Astrocyte of the cerebellum (primary cell): ENCODE measurements around the gene GCN1.

Experiments used
- DNase-seq: peaks from one replicate; pipeline ENCODE4 v3.0.0-alpha.2; 2011; ENCODE audit warnings: low read depth
- H3K4me3 ChIP-seq: 2 replicates; pipeline ENCODE4 v1.5.1; 2011; ENCODE audit warnings: mild to moderate bottlenecking, low read depth, low read length, moderate library complexity
- in situ Hi-C: cut with HindIII; loops from 2 replicates; pipeline ENCODE4 v1.10.0; 2017; ENCODE audit warnings: low sequenced_read_pairs
- TF ChIP-seq, protein P1 (sequence below): IDR thresholded peaks from 2 replicates; pipeline ENCODE4 v1.5.1; 2012; ENCODE audit warnings: low read length, low read depth, moderate library complexity, mild to moderate bottlenecking; ENCODE audit errors: missing control alignments

The GCN1 gene

DNA sequence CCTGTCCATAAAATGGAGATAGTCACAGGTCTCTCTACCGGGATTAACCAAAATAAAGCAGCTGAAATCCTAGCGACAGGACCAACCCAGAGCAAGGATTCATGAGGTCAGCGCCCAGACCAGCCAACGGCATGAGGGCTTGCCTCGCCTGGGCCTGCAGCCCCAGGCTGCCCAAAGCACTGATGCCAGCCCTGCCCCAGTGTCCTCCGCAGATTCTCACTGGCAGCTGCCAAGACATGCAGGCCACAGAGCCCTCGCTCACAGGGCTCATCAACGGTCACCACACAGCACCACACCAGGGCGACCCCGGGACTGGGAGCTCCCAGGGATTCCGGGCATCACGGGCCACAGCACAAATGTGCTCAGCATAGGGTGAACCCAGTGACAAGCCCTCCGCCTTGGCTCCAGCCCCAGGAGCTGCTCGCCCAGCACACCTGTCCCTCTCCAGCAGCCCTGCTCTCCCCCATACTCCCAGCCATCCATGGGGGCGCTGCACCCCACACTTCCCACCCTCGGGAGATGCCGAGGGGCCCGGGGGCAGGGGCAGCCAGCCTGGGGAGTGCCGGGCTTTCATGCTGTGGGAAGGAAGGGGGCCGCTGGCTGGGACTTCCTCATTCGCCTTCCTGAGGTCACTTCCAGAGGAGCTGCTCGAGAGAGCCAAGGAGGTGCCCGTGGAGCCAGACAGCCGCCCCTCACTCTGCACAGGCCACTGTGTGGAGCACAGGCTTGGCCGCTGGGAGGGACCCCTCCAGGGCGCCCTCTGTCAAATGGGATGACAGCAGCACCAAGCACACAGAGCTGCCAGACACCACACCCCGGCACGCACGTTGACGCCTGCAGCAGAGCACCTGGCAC lies 92.1 kb downstream of the GCN1 start:
- H3K4me3 ChIP-seq = no peak overlapping the region
- TF ChIP-seq, protein P1, sequence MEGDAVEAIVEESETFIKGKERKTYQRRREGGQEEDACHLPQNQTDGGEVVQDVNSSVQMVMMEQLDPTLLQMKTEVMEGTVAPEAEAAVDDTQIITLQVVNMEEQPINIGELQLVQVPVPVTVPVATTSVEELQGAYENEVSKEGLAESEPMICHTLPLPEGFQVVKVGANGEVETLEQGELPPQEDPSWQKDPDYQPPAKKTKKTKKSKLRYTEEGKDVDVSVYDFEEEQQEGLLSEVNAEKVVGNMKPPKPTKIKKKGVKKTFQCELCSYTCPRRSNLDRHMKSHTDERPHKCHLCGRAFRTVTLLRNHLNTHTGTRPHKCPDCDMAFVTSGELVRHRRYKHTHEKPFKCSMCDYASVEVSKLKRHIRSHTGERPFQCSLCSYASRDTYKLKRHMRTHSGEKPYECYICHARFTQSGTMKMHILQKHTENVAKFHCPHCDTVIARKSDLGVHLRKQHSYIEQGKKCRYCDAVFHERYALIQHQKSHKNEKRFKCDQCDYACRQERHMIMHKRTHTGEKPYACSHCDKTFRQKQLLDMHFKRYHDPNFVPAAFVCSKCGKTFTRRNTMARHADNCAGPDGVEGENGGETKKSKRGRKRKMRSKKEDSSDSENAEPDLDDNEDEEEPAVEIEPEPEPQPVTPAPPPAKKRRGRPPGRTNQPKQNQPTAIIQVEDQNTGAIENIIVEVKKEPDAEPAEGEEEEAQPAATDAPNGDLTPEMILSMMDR = no peak
- in situ Hi-C loops = no loop called here
- no peak for DNase-seq

DNA sequence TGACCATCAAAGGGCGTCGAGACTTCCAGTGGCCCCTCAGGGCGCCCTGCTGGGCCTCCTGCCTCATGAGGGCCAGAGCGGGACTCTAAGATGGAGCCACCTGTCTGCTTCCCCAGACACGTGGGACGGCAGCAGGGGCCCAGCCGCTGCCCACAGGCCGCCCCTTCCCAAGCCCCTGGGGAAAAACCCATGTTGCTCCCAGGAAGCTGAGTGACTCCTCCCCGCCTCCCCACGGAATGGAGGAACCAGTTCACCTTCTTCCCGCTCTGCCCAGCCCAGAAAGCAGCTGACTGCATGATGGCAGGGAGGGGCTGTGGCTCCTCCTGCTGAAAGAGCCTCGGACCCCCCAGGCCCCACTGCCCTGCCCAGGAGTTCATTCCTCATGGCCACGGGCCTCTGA lies 92.9 kb downstream of the GCN1 start:
- in situ Hi-C loops = no loop called here
- H3K4me3 ChIP-seq = no peak overlapping the region
- DNase-seq = no peak
- TF ChIP-seq, protein P1 = no peak

DNA sequence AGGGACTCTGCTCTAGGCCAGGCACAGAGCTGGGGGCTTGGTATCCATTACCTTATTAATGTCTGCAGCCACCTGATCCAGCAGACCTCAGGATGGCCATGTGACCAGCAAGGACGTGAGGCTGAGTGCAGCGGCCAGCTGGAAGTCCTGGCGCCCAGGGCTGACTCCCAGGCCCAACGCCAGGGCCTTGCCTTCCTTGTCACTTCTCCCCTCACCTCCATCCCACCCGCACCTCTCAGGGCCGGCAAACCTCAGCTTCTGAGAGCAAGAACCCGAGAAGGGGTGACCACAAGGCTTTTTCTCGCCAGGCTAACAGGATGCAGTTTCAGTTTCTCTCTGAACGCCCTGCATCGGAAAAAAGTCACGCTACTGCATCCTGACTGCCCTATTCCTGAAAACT lies 93.3 kb downstream of the GCN1 start:
- no peak for DNase-seq
- TF ChIP-seq, protein P1 = no peak
- no peak overlapping the region for H3K4me3 ChIP-seq
- in situ Hi-C loops = no loop called here

DNA sequence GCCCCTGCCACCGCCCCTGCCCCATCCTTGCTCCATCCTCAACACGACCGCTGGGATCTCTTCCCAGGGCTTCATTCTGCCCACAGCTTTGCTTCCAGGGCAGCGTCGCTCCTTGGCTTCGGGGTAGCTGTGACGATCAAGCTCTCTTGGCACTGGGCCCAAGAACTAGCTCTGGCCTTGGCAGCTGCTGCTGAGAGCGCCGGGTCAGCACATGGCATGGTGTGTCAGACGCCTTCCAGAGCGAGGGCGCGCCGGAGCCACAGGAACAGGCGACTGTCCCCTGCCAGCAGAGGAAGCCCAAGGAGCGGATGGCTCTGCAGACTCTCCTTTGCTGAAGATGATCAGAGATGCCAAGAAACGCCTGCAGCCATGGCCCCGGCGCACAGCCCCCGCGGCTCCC lies 93.9 kb downstream of the GCN1 start:
- no peak for DNase-seq
- TF ChIP-seq, protein P1 = no peak
- in situ Hi-C loops = no loop called here
- no peak overlapping the region for H3K4me3 ChIP-seq

DNA sequence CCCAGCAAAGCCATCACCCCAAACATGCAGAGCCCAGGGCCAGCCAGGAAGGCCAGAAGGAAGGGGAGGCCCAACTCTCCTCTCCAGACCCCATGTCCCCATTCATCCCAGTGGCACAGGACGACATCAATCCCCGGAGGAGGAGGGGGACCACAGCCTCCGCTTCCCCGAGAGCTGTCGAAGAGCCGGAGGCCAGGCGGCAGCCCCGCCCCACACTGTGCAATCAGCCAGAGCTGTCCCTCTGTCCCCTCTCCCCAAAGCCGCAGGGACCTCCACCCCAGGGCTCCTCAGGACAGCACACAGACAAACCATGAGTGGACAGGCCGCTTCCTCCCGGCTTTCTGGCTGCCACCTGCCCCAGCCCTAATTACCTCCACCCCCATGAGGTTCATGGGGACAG lies 94.8 kb downstream of the GCN1 start:
- DNase-seq = no peak
- no peak overlapping the region for H3K4me3 ChIP-seq
- in situ Hi-C loops = no loop called here
- TF ChIP-seq, protein P1 = no peak

DNA sequence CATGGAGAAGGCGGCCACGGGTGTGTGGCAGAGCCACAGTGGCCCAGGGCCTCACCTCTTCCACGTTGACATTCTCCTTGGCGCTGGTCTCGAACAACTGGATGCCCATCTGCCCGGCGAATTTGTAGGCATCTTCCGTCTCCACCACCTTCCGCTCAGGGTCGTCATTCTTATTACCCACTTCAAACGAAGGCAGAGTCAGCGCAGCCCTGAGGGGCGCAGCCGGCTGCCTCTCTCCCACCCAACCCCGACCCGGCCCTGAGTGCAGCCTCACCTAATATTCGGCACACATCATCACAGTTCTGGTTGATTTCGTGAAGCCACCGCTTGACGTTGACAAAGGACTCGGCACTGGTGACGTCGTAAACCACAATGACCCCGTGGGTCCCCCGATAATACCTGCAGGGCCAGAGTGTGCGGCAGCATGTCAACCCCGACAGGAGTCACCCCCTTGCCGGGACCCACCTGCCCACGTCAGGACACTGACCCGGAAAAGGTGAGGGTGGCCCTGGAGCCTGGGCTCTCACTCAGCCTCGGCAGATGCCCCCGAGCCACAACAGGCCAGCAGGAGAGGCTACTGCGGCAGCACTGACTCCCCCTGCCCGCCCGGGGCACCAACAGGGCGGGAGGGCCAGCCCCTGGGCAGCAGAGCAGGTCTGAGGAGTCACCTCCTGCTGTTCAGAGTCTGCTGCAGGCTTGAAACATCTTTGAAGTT lies 95.6 kb downstream of the GCN1 start:
- DNase-seq = no peak
- in situ Hi-C loops = no loop called here
- H3K4me3 ChIP-seq = no peak overlapping the region
- TF ChIP-seq, protein P1 = no peak
